ENCODE data around the gene DICER1. TPM values are rescaled to one million over a fixed set of nuclear protein-coding genes. Genes with fewer than 3 reads are reported as not detected.
A peak's percentile ranks its signal among the peaks of the same experiment; 100 is the strongest.

Gene DICER1
- total RNA-seq, 1 experiment from 2014 or later: 57.1 TPM

- BruUV-seq (replicated peaks): no TSS peak
- ChIA-PET POLR2A (ENCODE audit: low non-redundant PET) (no interaction called here), CTCF (interaction anchor here (0.7 kb wide), 1 partner anchor 126 kb away, joined by 5 read pairs; no protein-coding TSS in a partner anchor)
- TF ChIP-seq CTCF (conservative IDR thresholded peaks at IDR 0.05; ENCODE audit: low read depth, low read length): no peak
- TF ChIP-seq EZH2 (IDR thresholded peaks at IDR 0.05; ENCODE audit: borderline replicate concordance, low read depth, low read length, poor library complexity, severe bottlenecking): no peak
- Histone ChIP-seq H3K9me3 (ENCODE audit: low read depth, low read length, poor library complexity, severe bottlenecking) (no peaks in the 10 kb centered on the region), H3K4me1 (ENCODE audit: insufficient read depth, low read length, poor library complexity, severe bottlenecking) (peaks cover 8% of the 10 kb centered on the region), H3K4me3 (ENCODE audit: low read depth, low read length, poor library complexity, severe bottlenecking) (no peak overlapping the region), H3K27me3 (replicated peaks; ENCODE audit: insufficient read depth, low read depth, low read length, poor library complexity) (no peaks in the 10 kb centered on the region), H3K27ac (ENCODE audit: low read depth, low read length, poor library complexity, severe bottlenecking) (no peak overlapping the region), H3K36me3 (ENCODE audit: insufficient read depth, low read length, poor library complexity, severe bottlenecking) (peaks cover 78% of the 10 kb centered on the region)
- intact Hi-C loops (cut with micrococcal nuclease; ENCODE audit: unreplicated experiment): no loop called here
- DNase-seq (ENCODE audit: low spot score): no peak
These were observed 50.4 kb downstream of the DICER1 start for GRCh38 chr14:95106971-95107370.

GRCh38 chr14:95104911-95105310 lies 52.4 kb downstream of the DICER1 start:
- ChIA-PET CTCF (no interaction called here), POLR2A (ENCODE audit: low non-redundant PET) (no interaction called here)
- TF ChIP-seq CTCF (conservative IDR thresholded peaks at IDR 0.05; ENCODE audit: low read depth, low read length): no peak
- TF ChIP-seq EZH2 (IDR thresholded peaks at IDR 0.05; ENCODE audit: borderline replicate concordance, low read depth, low read length, poor library complexity, severe bottlenecking): no peak
- Histone ChIP-seq H3K27ac (ENCODE audit: low read depth, low read length, poor library complexity, severe bottlenecking) (no peak overlapping the region), H3K4me3 (ENCODE audit: low read depth, low read length, poor library complexity, severe bottlenecking) (no peak overlapping the region), H3K27me3 (replicated peaks; ENCODE audit: insufficient read depth, low read depth, low read length, poor library complexity) (no peaks in the 10 kb centered on the region), H3K36me3 (ENCODE audit: insufficient read depth, low read length, poor library complexity, severe bottlenecking) (peaks cover 63% of the 10 kb centered on the region), H3K9me3 (ENCODE audit: low read depth, low read length, poor library complexity, severe bottlenecking) (no peaks in the 10 kb centered on the region), H3K4me1 (ENCODE audit: insufficient read depth, low read length, poor library complexity, severe bottlenecking) (peaks cover 12% of the 10 kb centered on the region)
- no TSS peak for BruUV-seq (replicated peaks)
- intact Hi-C loops (cut with micrococcal nuclease; ENCODE audit: unreplicated experiment): no loop called here
- no peak for DNase-seq (ENCODE audit: low spot score)

GRCh38 chr14:95102680-95103044 lies 54.7 kb downstream of the DICER1 start:
- CTCF ChIA-PET: no interaction called here
- peaks cover 50% of the 10 kb centered on the region for H3K36me3 ChIP-seq (ENCODE audit: insufficient read depth, low read length, poor library complexity, severe bottlenecking)
- TF ChIP-seq CTCF (conservative IDR thresholded peaks at IDR 0.05; ENCODE audit: low read depth, low read length) (no peak), EZH2 (IDR thresholded peaks at IDR 0.05; ENCODE audit: borderline replicate concordance, low read depth, low read length, poor library complexity, severe bottlenecking) (no peak)
- DNase-seq (ENCODE audit: low spot score): peak; percentile 52
- H3K4me3 ChIP-seq (ENCODE audit: low read depth, low read length, poor library complexity, severe bottlenecking): no peak overlapping the region
- POLR2A ChIA-PET (ENCODE audit: low non-redundant PET): no interaction called here
- no TSS peak for BruUV-seq (replicated peaks)
- intact Hi-C loops (cut with micrococcal nuclease; ENCODE audit: unreplicated experiment): no loop called here
- no peaks in the 10 kb centered on the region for H3K9me3 ChIP-seq (ENCODE audit: low read depth, low read length, poor library complexity, severe bottlenecking)
- H3K27me3 ChIP-seq (replicated peaks; ENCODE audit: insufficient read depth, low read depth, low read length, poor library complexity): no peaks in the 10 kb centered on the region
- H3K27ac ChIP-seq (ENCODE audit: low read depth, low read length, poor library complexity, severe bottlenecking): no peak overlapping the region
- H3K4me1 ChIP-seq (ENCODE audit: insufficient read depth, low read length, poor library complexity, severe bottlenecking): peaks cover 29% of the 10 kb centered on the region
